OCI-LY3 (cell line): ENCODE data around the gene AK1.

Experiments used
- EZH2phosphoT487 ChIP-seq: fragments of 200-600 bp; shearing (Covaris generic); IDR thresholded peaks from 2 replicates; pipeline ENCODE4 v1.6.1; 2018; ENCODE audit warnings: antibody characterized with exemption, mixed run types, low read depth
- TF ChIP-seq, protein P1 (sequence below): fragments of 200-600, 300-600 bp; sonication (generic); IDR thresholded peaks from 2 replicates; pipeline ENCODE4 v1.5.1; 2014; ENCODE audit warnings: antibody characterized with exemption, low read length, low read depth

GRCh38 chr9:127835991-127836516 lies 41.4 kb downstream of the AK1 start:
- TF ChIP-seq, protein P1, sequence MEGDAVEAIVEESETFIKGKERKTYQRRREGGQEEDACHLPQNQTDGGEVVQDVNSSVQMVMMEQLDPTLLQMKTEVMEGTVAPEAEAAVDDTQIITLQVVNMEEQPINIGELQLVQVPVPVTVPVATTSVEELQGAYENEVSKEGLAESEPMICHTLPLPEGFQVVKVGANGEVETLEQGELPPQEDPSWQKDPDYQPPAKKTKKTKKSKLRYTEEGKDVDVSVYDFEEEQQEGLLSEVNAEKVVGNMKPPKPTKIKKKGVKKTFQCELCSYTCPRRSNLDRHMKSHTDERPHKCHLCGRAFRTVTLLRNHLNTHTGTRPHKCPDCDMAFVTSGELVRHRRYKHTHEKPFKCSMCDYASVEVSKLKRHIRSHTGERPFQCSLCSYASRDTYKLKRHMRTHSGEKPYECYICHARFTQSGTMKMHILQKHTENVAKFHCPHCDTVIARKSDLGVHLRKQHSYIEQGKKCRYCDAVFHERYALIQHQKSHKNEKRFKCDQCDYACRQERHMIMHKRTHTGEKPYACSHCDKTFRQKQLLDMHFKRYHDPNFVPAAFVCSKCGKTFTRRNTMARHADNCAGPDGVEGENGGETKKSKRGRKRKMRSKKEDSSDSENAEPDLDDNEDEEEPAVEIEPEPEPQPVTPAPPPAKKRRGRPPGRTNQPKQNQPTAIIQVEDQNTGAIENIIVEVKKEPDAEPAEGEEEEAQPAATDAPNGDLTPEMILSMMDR: no peak
- no peak for TF ChIP-seq EZH2phosphoT487
